Activated CD8-positive, alpha-beta memory T cell treated with anti-CD3 and anti-CD28 coated beads for 24 hours (primary cell): ENCODE results near the gene CTNNBL1.

Experiments used
- DNase-seq: peaks from one replicate; pipeline ENCODE4 v3.0.0-alpha.2; 2020

CTNNBL1 gene

DNA sequence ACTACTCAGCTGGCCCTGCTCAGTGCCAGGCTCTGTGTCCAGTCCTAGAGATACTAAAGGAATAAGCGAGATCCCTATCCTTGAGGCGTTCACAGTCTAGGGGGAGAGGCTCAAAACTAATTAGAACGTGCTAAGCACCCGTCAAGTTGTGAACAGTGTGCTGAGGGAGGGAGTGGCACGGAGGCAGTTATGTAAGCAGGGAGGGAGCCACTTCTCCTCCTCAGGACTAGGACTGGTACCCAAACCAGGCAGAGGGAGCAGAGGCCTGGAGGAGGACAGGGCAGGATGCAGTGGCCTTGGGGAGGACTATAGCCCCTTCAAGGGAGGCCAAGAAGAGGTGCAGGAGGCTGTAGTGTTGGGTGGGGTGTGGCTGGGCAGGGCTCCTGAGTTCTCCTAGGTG lies 169.5 kb downstream of the CTNNBL1 start:
- no peak for DNase-seq

DNA sequence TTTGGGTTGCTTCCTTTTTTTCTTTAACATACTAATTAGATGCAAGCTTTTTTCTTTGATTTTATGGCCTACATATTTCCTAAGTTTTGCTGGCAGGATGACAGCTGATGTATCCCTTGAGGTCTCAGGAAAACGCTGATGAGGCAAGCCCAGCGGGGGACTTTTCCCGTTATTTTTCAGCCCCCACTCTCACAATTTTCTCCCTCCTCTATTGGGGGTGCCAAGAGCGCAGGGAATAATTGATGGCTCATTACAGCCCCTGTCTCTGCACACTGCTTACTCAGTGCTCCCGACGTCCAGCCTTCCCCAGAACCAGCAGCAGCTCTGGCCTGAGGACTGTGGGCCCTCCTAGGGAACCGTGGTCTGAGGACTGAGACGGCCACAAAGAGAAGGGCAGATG lies 170.5 kb downstream of the CTNNBL1 start:
- no peak for DNase-seq

DNA sequence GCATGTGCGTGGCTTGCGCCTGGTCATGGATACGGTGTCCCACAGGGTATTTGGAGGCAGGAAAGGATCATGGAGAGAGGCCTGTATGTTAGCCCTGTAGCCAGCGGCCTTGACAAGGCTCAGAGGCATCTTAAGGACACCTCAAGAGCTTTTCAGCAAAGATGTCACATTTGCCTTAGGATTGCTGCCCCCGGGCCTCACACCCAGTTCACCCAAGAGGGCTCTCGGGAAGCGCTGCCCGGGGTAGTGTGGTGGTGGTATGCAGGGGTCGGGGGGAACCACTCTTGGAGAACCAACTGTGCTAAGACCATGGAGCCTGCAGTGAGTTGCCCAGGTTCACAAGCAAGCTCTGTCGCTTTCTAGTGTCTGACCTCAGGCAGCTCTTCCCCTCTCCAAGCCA lies 172.2 kb downstream of the CTNNBL1 start:
- DNase-seq: no peak

DNA sequence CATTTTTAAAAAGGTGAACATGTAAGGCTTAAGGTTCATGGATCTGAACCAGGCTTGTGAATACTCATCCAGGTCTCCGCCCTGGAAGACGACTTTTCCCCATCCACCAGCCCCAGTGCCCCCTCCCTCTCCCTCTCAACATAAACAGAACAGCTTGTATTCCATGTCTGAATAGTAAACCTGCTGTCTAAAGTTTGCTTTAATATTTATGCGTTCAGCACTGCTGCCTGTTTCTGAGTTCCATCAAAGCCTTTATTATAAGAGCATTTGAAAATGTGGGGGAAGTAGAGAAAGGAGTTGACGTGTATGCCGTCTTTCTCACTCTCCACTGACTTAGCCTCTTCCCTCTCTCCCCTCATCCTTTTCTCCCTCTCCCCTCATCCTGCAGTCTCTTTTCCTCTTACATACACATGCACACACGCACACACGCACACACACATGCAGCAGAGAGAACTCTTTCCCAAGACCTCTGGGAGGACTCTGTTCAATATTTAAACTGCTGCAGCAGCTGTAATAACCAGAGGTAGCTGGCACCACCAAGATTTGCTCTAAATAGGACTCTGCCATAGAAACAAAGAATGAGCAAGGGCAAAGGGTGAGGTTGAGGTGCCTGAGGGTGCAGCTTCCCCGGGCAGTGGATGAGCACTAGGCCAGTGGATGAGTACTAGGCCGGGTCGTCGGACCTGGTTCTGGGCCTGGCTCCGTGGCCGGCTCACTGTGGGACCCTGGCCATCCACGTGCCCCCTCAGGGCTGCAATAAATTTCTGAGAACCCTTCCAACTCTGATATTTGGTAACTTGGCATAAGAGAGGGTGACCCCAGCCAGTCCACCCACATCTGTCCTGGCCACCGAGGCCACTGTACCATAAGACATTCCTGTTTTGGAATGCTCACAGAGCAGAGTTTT lies 173.7 kb downstream of the CTNNBL1 start:
- DNase-seq: no peak

DNA sequence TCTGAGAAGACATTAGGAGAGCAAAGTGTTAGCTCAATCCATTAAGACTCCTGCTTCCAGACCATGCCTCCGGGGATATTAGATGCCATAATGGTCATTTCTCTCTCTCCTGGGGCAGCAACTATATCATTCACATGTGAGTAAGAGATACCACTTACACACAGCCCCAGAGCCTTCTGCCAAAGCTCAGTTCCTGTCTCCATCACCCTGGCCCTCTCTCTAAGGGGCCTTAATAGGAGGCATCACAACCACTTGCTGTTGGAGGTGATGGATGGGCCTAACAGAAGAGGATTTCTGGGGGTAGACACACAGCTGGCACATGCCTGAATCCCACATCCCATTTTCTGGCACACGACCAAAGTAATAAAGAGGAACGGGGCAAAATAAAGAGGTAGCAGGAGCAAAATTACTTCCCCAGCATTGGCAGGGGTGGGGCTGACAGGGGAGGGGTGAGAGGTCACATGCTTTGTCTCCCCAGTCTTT lies 175.1 kb downstream of the CTNNBL1 start:
- DNase-seq: no peak

DNA sequence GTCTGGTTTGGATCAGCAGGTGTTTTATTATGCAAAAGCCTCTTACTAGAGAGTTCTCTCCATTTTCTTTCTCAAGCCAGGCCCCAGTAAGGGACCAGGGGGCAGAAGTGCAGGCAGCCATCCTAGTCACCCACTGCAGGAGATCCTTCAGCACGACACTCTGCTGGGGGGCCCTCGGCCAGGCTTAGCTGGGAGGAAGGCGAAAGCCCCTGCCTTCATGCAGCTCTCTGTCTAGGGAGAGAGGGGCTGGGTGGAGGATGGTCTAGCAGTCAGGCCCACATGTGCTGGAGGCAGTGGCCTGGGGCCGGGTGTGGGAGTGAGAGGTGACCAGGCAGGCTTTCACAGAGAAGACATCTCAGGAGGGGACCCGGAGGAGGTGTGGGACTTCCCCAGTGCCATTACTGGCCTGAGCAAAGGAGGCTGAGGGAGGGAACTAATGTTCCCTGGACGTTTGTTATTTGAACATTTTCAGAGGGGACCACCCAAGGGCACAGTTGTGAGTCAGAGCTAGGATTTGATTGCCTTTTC lies 175.6 kb downstream of the CTNNBL1 start:
- no peak for DNase-seq

DNA sequence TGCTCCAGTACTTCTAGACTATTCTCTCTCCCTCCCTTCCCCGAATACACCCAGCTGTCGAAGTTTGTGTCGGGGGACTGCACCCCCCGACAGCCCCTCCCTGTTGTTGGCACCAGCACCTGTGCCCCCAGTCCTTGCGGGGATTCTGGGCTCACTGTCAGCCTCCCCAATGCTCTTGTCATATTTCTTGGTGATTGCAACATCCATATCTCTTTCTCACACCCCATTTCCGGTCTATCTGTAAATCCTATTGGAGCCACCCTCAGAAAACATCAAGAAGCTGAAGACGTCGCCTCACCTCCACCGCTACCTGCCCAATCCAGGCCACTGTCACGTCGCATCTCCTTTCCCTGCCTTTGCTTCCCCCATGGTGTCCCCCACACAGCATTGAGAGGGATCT lies 176.5 kb downstream of the CTNNBL1 start:
- no peak for DNase-seq

DNA sequence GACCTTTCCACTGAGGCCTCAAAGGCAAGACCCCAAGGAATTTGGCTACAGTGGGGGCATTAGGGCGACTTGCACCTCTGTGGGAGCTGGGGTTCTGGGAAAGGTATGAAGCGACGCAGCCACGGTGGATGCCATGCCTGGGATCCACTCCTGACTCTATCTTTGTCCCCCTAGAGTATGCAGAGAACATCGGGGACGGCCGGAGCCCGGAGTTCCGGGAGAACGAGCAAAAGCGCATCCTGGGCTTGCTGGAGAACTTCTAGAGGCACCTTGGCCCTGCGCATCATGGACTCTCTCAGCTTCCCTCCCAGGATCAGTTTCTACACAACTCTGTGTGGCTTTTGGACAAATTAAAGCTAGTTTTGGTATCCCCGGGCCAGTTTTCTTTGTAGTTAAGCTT lies 177.9 kb downstream of the CTNNBL1 start:
- no peak for DNase-seq

DNA sequence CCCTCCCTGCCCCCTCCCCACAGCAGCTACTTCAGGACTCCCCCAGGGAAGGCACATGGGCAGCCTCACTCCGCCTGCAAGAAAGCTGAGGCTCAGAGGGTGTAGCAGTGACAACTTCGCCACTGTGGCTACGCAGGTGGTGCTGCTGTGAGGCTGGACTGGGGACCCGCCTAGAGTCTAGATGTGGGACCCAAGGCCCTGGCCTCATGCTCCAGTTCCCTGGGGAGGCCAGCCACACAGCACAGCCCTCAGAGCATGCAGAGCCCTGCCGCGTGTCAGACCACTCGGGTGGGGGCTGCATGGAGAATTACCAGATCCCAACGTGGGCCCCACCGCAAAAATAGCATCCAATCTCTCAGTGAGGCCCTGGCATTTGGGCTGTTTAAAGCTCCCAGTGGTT lies 178.3 kb downstream of the CTNNBL1 start:
- DNase-seq: no peak

DNA sequence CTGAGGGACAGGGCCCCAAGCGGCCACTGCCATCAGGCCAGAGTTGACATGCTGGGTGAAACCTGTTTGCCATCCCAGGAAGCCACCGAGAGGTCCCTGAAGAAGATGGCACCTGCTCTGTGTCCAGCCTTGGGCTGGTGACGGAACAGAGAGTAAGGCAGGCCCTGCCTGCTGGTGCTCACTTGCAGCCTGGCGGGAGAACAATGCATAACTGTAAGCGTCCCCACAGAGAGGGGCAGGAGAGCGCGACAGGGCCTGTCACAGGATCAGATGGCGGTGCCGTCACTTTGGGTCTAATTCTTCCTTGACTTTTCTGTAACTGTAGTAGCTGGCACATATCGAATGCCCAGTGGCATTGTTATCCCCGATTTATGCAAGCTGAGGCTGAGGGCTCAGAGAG lies 180.1 kb downstream of the CTNNBL1 start:
- no peak for DNase-seq

DNA sequence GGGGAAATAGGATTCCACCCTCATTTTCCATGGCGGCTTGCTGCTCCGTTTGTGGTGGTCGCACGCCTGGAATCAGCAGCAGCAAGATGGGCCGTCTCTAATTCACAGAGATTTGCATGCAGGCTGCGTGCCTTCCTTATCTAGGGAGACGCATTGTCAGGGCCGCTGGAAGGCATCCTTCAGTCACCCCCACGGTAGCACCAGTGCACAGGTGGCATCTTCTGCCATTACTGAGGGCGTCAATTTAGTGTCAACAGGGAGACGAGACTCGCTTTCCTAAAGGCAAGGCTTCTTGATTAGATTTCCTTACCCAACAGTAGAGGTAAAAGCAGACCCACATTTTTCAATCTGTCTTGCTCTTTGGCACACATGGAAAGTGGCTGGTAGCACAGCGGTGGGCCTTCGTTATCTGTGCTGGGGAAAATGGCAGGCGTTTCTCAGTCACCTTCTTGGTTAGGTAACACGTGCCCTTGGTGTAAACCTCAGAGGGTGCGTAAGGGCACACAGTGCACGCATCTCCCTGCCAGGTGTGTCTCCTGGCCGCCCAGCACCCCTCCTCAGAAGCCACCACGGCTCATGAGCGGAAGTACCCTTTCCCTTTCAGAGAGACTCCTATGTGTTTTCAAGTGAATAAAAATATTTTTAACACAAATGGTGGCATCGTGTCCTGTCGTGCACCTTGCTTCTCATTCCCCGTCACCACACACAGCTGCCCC lies 181.8 kb downstream of the CTNNBL1 start:
- DNase-seq: no peak

DNA sequence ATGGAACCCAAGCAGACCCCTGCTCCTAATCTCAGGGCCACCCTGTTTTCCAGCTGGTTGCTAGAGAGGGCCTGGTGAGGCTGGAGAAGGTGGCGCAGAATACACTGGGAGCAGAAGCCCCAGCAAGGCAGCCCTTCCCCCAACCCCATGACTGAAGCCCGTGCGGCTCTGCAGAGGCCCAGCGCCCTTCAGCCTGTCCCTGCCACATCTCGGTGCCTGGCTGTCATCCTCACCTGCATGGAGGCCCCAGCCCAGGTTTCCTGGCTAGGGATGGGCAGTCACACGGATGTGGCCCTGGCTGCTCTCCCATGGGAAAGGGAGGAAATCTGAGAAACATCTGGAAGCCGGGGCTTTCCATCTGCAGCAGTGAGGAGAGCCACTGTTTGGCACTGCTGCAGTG lies 183.0 kb downstream of the CTNNBL1 start:
- no peak for DNase-seq

DNA sequence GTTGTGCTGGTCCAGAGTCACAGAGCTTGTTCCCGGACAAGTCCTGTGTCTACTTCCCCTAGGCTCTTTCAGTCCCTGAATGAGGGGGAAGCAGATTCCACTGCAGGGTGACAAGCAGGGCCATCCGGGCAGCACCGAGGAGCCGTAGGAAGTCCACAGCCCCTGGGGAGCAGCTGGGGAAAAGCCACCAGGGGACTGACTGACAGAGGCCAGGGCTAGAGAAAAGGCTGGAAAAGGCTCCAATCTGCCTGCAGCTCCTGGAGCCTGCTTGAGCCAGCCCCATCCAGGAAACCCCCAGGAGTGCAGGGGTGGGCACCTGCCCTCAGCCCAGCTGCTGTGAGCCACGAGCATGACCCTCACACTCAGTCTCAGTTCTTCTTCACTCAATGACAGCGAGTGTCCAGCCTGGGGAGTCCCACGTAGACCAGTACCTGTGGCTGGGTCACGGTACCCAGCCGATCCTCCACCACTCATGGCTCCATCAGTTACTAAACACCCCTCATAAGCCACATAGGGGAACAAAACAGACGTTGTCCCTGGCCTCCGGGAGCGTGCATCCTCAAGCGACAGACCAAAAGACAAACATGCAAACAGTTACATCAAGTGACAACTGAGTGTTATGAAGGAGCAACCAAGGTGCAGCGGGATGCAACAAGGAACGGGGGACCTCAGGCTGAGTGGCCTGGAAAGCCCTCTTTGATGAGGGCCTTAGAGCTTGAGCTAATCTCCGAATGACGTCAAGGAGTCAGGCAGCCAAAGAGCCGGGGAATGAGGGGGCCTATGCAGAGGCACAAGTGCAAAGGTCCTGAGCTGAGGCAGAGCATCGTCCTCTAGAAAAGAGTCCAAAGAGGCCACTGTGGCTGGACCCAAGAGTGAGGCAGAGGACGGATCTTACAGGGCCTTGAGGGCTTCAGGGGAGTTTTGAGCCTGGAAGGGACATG lies 184.3 kb downstream of the CTNNBL1 start:
- no peak for DNase-seq

DNA sequence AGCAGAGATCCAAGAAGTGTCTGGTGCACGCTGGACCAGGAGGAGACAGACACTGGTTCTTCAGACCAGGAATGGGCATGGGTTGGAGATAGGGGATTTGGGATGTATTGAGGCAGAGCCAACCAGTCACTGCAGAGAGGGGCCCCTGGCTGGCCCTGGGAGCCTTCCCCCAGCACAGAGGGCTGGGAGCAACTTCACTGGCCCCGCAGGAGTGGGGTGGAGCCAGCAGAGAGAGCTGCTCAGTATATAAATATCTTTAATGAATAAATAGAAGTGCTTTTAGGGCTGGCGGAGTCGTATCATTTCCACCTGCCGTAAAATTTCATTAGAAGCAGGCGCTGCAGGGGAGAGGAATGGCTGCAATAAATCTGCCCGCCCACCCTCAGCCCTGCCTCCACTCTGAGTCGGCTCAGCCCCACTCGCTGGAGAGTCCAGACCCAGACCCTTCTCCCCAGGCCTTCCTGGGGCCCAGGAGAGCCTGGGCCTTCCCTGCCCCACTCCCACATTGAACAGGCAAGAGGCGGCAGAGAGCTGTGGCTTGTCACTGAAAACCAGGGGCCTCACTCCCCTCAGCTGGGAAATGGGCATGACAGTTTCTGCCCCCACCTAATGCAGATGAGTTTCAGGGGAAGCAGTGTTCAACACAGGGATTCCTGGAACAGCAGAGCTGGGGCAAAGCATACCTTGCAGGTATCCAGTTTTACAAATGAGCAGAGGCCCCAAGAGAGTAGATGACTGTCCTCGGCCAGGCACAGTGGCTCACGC lies 185.2 kb downstream of the CTNNBL1 start:
- DNase-seq: no peak

DNA sequence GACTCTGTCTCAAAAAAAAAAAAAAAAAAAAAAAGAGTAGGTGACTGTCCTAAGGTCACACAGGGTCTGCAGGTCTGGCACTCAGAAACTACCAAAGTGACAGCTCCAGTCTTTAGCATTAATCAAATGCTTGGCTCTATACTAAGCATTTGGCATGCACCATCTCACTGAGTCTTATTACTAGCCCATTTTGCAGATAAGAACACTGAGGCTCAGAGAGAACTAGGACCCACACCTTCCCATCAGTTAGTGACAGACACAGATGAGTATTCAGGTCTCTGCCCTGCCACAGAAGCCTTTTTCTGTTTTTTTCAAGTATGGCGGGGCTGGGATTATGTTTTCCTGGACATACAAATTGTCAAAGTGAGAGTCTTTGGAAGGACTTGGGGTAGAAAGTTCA lies 186.0 kb downstream of the CTNNBL1 start:
- DNase-seq: no peak

DNA sequence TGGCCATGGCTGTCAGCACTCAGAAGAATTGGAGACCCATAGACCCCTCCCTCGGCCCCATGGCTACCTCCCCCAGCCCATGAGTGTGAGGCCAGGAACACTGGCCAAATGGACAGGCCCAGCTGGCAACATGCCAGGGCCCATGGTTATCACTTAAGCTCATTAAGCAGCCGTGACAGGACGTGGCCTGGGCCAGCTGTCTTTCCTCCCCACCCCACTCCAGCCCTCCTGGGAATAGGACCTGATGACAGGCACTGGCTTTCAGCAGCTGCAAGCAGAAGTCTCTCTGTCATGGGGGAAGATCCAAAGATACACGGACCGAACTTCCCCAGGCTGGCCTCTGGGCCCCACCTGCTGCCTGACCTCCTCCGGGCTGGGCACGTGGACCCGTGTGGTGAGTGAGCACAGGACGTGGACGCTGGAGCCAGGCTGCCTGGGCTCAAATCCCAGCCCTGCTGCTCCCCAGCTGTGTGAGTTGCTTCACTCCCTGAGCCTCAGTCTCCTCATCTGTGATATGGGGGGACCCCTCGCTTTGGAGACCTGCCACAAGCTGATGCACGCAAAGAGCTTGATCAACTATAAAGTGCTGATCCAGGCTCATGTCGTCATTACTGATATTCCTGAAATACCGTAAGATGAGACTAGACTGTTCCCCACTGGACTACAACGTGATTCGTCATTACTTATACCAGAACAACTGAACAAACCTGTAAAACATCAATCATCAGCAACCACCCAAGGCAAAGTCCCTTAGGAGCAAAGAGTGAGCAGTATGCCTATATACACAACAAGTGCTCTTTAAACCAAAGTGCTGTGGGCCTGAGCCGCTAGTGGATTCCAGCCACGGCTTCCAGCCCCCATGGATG lies 187.1 kb downstream of the CTNNBL1 start:
- DNase-seq: no peak

DNA sequence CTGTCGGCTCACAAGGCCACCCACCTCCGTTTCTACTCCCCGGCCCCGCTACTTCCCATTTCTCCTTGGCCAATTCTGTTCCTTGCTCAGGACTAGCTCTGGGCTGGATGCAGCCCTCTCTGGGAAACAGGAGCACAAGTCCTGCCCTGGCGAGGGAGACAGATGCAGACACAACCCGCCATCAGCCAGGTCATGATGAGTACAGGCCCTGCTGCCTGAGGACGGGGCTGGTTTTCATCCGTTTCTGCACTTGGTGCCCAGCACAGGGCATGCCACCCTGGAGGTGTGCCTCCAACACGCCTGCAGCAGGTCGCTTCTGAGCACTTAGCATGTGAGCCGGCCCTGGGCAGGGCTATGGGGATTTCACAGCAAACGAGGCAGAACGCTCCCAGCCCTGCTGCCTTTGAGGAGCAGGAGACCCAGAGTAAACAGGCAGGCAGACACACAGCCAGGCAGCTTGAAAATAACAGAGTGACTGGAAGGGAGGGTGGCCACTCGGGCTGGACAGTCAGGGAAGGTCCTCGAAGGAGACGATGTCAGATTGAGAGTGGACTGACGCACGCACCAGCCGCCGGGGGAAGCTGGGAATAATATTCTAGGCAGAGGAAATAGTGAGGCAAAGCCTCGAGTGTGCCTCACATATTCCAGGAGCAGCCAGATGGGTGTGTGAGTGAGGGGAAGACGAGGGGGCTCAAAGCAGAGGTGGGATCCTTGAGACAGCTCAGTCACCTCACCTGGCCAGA lies 187.9 kb downstream of the CTNNBL1 start:
- DNase-seq: no peak

DNA sequence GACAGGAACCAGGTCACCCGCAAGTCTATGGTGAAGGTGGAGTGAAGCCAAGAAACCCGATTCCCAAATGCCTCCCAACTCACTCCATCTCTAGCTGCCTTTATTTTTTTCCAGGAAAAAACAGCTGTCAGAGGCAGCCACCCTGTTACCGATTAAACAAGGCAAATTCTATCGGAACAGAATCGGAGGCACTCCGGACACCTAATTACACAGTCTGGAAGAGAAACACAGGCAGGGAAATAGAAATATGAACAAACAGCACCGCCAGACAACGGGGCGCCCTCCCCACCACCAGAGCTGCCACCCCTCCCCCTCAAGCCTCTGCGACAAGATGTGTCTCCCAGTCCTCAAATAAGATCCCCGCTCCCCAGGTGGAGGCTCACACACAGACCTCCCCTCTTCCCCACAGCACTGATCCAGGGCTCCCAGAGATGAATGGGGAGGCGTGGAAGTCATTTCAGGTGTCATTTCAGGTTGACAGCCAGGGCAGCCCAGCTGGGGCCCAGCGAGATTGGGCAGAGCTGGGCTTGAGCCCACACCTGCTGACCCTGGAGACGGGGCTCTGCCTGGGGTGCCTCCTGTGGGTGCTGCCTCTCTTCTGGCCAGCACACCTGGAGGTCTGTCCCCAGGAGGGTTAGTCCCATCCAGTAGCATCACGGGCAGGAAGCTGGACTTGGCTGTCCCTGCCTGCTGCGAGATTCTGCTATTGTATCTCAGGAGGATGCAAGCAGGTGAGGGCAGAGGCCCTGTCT lies 189.3 kb downstream of the CTNNBL1 start:
- DNase-seq: no peak

DNA sequence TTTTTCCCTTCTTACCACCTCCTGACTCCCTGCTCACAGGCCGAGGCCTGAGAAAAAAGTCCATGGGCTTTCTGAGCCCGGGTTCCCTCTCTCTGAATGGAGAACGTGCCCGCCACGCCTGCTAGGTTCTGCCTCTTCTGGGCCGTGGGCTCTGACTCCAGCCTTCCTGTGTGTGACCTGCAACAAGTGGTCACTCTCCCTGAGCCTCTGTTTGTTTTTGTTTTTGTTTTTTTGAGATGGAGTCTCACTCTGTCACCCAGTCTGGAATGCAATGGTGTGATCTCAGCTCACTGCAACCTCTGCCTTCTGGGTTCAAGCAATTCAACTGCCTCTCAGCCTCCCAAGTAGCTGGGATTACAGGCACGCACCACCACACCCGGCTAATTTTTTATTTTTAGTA lies 191.2 kb downstream of the CTNNBL1 start:
- DNase-seq: no peak
